ENCODE measurements around the gene REEP1. TPM values are rescaled to one million over a fixed set of nuclear protein-coding genes. Genes with fewer than 3 reads are reported as not detected.

Gene REEP1
- polyA plus RNA-seq, 1 experiment, result 0.10 TPM

GRCh38 chr2:86227685-86228084, 109.7 kb downstream of the REEP1 start:
- ChIA-PET CTCF (no interaction called here), POLR2A (no interaction called here)
- DNase-seq (ENCODE audit: low read depth, low spot score), result no peak
- no peak for TF ChIP-seq CTCF (IDR thresholded peaks at IDR 0.05; ENCODE audit: low read depth, low read length)
- H3K9me3 ChIP-seq (ENCODE audit: control insufficient read depth, insufficient read depth, low read length), result no peaks in the 10 kb centered on the region
- H3K4me3 ChIP-seq (ENCODE audit: low read depth, low read length), result no peak overlapping the region
- H3K27me3 ChIP-seq (ENCODE audit: control insufficient read depth, insufficient read depth, low read length), result peaks cover 8% of the 10 kb centered on the region
- no peak overlapping the region for H3K27ac ChIP-seq (ENCODE audit: low read depth, low read length)

- Histone ChIP-seq H3K27ac (ENCODE audit: low read depth, low read length) (no peak overlapping the region), H3K9me3 (ENCODE audit: control insufficient read depth, insufficient read depth, low read length) (no peaks in the 10 kb centered on the region), H3K4me3 (ENCODE audit: low read depth, low read length) (no peak overlapping the region), H3K27me3 (ENCODE audit: control insufficient read depth, insufficient read depth, low read length) (peaks cover 8% of the 10 kb centered on the region)
- CTCF ChIA-PET, result no interaction called here
- no peak for TF ChIP-seq CTCF (IDR thresholded peaks at IDR 0.05; ENCODE audit: low read depth, low read length)
- POLR2A ChIA-PET, result no interaction called here
- DNase-seq (ENCODE audit: low read depth, low spot score), result no peak
These were observed 110.5 kb downstream of the REEP1 start for GRCh38 chr2:86226636-86227520.

- no peak overlapping the region for H3K27ac ChIP-seq (ENCODE audit: low read depth, low read length)
- no peaks in the 10 kb centered on the region for H3K9me3 ChIP-seq (ENCODE audit: control insufficient read depth, insufficient read depth, low read length)
- no peak overlapping the region for H3K4me3 ChIP-seq (ENCODE audit: low read depth, low read length)
- H3K27me3 ChIP-seq (ENCODE audit: control insufficient read depth, insufficient read depth, low read length), result peaks cover 3% of the 10 kb centered on the region
- TF ChIP-seq CTCF (IDR thresholded peaks at IDR 0.05; ENCODE audit: low read depth, low read length), result no peak
- POLR2A ChIA-PET, result no interaction called here
- CTCF ChIA-PET, result no interaction called here
- no peak for DNase-seq (ENCODE audit: low read depth, low spot score)
These were observed 111.4 kb downstream of the REEP1 start for GRCh38 chr2:86226070-86226469.

- H3K27me3 ChIP-seq (ENCODE audit: control insufficient read depth, insufficient read depth, low read length), result peaks cover 3% of the 10 kb centered on the region
- no peak overlapping the region for H3K4me3 ChIP-seq (ENCODE audit: low read depth, low read length)
- DNase-seq (ENCODE audit: low read depth, low spot score), result no peak
- CTCF ChIA-PET, result no interaction called here
- H3K9me3 ChIP-seq (ENCODE audit: control insufficient read depth, insufficient read depth, low read length), result no peaks in the 10 kb centered on the region
- no peak overlapping the region for H3K27ac ChIP-seq (ENCODE audit: low read depth, low read length)
- no peak for TF ChIP-seq CTCF (IDR thresholded peaks at IDR 0.05; ENCODE audit: low read depth, low read length)
- POLR2A ChIA-PET, result no interaction called here
These were observed 111.8 kb downstream of the REEP1 start for GRCh38 chr2:86225581-86225980.

GRCh38 chr2:86224645-86225355, 112.6 kb downstream of the REEP1 start:
- CTCF ChIA-PET, result no interaction called here
- Histone ChIP-seq H3K9me3 (ENCODE audit: control insufficient read depth, insufficient read depth, low read length) (no peaks in the 10 kb centered on the region), H3K27ac (ENCODE audit: low read depth, low read length) (no peak overlapping the region), H3K4me3 (ENCODE audit: low read depth, low read length) (no peak overlapping the region), H3K27me3 (ENCODE audit: control insufficient read depth, insufficient read depth, low read length) (peaks cover 3% of the 10 kb centered on the region)
- POLR2A ChIA-PET, result no interaction called here
- TF ChIP-seq CTCF (IDR thresholded peaks at IDR 0.05; ENCODE audit: low read depth, low read length), result no peak
- DNase-seq (ENCODE audit: low read depth, low spot score), result no peak
